Measurements from ENCODE around the gene KCNT1.

DNA sequence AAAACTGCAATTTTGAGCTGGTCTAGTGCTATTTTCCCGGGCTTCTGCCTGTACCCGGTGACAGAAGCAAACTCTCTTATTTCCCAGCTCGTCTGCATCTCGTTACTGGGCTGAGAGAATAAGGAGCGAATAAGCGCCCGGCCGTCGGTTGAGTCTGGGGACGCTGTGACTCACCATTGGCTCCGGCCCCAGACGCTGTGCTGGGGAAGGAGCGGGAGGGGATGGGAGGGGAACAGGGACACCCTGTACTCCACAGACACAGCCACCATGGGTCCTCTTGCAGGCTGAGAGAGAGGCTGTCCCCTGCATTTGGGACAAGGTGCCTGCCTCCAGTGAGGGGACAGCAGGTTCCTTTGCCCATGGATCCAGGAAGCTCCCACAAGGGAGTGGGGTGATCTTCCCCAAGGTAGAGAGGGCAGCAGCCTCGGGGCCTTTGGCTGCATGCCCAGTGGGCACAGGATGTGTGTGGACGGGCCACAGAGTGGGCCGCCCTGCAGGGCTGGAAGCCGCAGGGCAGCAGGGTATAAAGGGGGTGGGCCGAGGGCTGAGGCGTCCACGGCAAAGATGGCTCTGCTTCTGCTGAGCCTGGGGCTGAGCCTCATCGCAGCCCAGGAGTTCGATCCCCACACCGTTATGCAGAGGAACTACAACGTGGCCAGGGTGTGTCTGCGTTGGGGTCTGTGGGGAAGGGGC, 39.1 kb upstream of the KCNT1 start, which contains the start of gene LCN9:
- TF ChIP-seq, protein P1, sequence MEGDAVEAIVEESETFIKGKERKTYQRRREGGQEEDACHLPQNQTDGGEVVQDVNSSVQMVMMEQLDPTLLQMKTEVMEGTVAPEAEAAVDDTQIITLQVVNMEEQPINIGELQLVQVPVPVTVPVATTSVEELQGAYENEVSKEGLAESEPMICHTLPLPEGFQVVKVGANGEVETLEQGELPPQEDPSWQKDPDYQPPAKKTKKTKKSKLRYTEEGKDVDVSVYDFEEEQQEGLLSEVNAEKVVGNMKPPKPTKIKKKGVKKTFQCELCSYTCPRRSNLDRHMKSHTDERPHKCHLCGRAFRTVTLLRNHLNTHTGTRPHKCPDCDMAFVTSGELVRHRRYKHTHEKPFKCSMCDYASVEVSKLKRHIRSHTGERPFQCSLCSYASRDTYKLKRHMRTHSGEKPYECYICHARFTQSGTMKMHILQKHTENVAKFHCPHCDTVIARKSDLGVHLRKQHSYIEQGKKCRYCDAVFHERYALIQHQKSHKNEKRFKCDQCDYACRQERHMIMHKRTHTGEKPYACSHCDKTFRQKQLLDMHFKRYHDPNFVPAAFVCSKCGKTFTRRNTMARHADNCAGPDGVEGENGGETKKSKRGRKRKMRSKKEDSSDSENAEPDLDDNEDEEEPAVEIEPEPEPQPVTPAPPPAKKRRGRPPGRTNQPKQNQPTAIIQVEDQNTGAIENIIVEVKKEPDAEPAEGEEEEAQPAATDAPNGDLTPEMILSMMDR (IDR thresholded peaks at IDR 0.05): no peak
- no peak for TF ChIP-seq EP300 (IDR thresholded peaks at IDR 0.05)
